ENCODE data around the gene RPS16.

- TF ChIP-seq CTCF (conservative IDR thresholded peaks at IDR 0.05; ENCODE audit: low read depth in 2 of 2) (no peak), EZH2phosphoT487 (IDR thresholded peaks at IDR 0.05; ENCODE audit: unreplicated experiment) (no peak), POLR2AphosphoS5 (IDR thresholded peaks at IDR 0.05; ENCODE audit: low read depth) (no peak), CREB1 (CRISPR knock-in tag; IDR thresholded peaks at IDR 0.05; ENCODE audit: low read depth) (no peak), EZH2 (IDR thresholded peaks at IDR 0.05; ENCODE audit: low read depth, unreplicated experiment) (no peak), JUNB (IDR thresholded peaks at IDR 0.05; ENCODE audit: unreplicated experiment) (no peak), ZNF114 (CRISPR knock-in tag; IDR thresholded peaks at IDR 0.05) (no peak), STAT1 (IDR thresholded peaks at IDR 0.05; ENCODE audit: unreplicated experiment) (no peak), NANOG (IDR thresholded peaks at IDR 0.05; ENCODE audit: borderline replicate concordance) (no peak)
- TF ChIP-seq, protein P1, sequence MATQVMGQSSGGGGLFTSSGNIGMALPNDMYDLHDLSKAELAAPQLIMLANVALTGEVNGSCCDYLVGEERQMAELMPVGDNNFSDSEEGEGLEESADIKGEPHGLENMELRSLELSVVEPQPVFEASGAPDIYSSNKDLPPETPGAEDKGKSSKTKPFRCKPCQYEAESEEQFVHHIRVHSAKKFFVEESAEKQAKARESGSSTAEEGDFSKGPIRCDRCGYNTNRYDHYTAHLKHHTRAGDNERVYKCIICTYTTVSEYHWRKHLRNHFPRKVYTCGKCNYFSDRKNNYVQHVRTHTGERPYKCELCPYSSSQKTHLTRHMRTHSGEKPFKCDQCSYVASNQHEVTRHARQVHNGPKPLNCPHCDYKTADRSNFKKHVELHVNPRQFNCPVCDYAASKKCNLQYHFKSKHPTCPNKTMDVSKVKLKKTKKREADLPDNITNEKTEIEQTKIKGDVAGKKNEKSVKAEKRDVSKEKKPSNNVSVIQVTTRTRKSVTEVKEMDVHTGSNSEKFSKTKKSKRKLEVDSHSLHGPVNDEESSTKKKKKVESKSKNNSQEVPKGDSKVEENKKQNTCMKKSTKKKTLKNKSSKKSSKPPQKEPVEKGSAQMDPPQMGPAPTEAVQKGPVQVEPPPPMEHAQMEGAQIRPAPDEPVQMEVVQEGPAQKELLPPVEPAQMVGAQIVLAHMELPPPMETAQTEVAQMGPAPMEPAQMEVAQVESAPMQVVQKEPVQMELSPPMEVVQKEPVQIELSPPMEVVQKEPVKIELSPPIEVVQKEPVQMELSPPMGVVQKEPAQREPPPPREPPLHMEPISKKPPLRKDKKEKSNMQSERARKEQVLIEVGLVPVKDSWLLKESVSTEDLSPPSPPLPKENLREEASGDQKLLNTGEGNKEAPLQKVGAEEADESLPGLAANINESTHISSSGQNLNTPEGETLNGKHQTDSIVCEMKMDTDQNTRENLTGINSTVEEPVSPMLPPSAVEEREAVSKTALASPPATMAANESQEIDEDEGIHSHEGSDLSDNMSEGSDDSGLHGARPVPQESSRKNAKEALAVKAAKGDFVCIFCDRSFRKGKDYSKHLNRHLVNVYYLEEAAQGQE (IDR thresholded peaks at IDR 0.05; ENCODE audit: unreplicated experiment): no peak
- TF ChIP-seq, protein P2, sequence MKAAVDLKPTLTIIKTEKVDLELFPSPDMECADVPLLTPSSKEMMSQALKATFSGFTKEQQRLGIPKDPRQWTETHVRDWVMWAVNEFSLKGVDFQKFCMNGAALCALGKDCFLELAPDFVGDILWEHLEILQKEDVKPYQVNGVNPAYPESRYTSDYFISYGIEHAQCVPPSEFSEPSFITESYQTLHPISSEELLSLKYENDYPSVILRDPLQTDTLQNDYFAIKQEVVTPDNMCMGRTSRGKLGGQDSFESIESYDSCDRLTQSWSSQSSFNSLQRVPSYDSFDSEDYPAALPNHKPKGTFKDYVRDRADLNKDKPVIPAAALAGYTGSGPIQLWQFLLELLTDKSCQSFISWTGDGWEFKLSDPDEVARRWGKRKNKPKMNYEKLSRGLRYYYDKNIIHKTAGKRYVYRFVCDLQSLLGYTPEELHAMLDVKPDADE (IDR thresholded peaks at IDR 0.05): no peak
Observed at GRCh38 chr19:39400061-39400460, 35.7 kb downstream of the RPS16 start.

Data from GM23338 (cell line).